ENCODE measurements around the gene TNPO2.
A peak's percentile ranks its signal among the peaks of the same experiment; 100 is the strongest.
"Not testable (repeated sequence)": the region's sequence is repeated elsewhere in the genome, so short reads cannot be mapped to it uniquely, and the experiment has no call there.

The TNPO2 gene

GRCh38 chr19:12705654-12706331, 17.9 kb downstream of the TNPO2 start:
- Histone ChIP-seq H3K27me3 (ENCODE audit: control insufficient read depth in 1 of 2, insufficient read depth in 2 of 2, low read length in 2 of 2) (no peaks in the 10 kb centered on the region), H3K9me3 (ENCODE audit: control insufficient read depth in 2 of 2, low read length in 2 of 2) (no peaks in the 10 kb centered on the region), H3K27ac (ENCODE audit: low read length) (no peak overlapping the region), H3K36me3 (ENCODE audit: control insufficient read depth in 2 of 2, insufficient read depth in 2 of 2, low read length in 2 of 2) (peaks cover 57 to 66% of the 10 kb centered on the region in 2 donors), H3K4me1 (ENCODE audit: control insufficient read depth, insufficient read depth, low read length) (no peaks in the 10 kb centered on the region), H3K4me3 (ENCODE audit: low read length in 2 of 2) (no peak overlapping the region), H3K9ac (ENCODE audit: low read length in 2 of 2) (no peak overlapping the region)

- Histone ChIP-seq H3K27ac (ENCODE audit: low read length) (no peak overlapping the region), H3K36me3 (ENCODE audit: control insufficient read depth in 2 of 2, insufficient read depth in 2 of 2, low read length in 2 of 2) (peaks cover 53 to 62% of the 10 kb centered on the region in 2 donors), H3K4me3 (ENCODE audit: low read length in 2 of 2) (no peak overlapping the region), H3K27me3 (ENCODE audit: control insufficient read depth in 1 of 2, insufficient read depth in 2 of 2, low read length in 2 of 2) (no peaks in the 10 kb centered on the region), H3K9ac (ENCODE audit: low read length in 2 of 2) (no peak overlapping the region), H3K9me3 (ENCODE audit: control insufficient read depth in 2 of 2, low read length in 2 of 2) (no peaks in the 10 kb centered on the region), H3K4me1 (ENCODE audit: control insufficient read depth, insufficient read depth, low read length) (no peaks in the 10 kb centered on the region)
Observed at GRCh38 chr19:12705169-12705568, 18.6 kb downstream of the TNPO2 start.

GRCh38 chr19:12703046-12703445, 20.7 kb downstream of the TNPO2 start:
- Histone ChIP-seq H3K36me3 (ENCODE audit: control insufficient read depth in 2 of 2, insufficient read depth in 2 of 2, low read length in 2 of 2) (peaks cover 45 to 56% of the 10 kb centered on the region in 2 donors), H3K9ac (ENCODE audit: low read length in 2 of 2) (no peak overlapping the region), H3K27ac (ENCODE audit: low read length) (no peak overlapping the region), H3K4me3 (ENCODE audit: low read length in 2 of 2) (no peak overlapping the region), H3K27me3 (ENCODE audit: control insufficient read depth in 1 of 2, insufficient read depth in 2 of 2, low read length in 2 of 2) (no peaks in the 10 kb centered on the region), H3K9me3 (ENCODE audit: control insufficient read depth in 2 of 2, low read length in 2 of 2) (no peaks in the 10 kb centered on the region), H3K4me1 (ENCODE audit: control insufficient read depth, insufficient read depth, low read length) (no peaks in the 10 kb centered on the region)

- H3K9ac ChIP-seq (ENCODE audit: low read length in 2 of 2) = no peak overlapping the region
- H3K9me3 ChIP-seq (ENCODE audit: control insufficient read depth in 2 of 2, low read length in 2 of 2) = no peaks in the 10 kb centered on the region
- peaks cover 5% of the 10 kb centered on the region for H3K4me1 ChIP-seq (ENCODE audit: control insufficient read depth, insufficient read depth, low read length)
- H3K27me3 ChIP-seq (ENCODE audit: control insufficient read depth in 1 of 2, insufficient read depth in 2 of 2, low read length in 2 of 2) = no peaks in the 10 kb centered on the region
- peaks cover 41 to 55% of the 10 kb centered on the region in 2 donors for H3K36me3 ChIP-seq (ENCODE audit: control insufficient read depth in 2 of 2, insufficient read depth in 2 of 2, low read length in 2 of 2)
- H3K4me3 ChIP-seq (ENCODE audit: low read length in 2 of 2) = no peak overlapping the region
- H3K27ac ChIP-seq (ENCODE audit: low read length) = no peak overlapping the region
Observed at GRCh38 chr19:12701596-12702282, 22.0 kb downstream of the TNPO2 start.

- Histone ChIP-seq H3K27ac (ENCODE audit: low read length) (no peak overlapping the region), H3K9me3 (ENCODE audit: control insufficient read depth in 2 of 2, low read length in 2 of 2) (no peaks in the 10 kb centered on the region), H3K9ac (ENCODE audit: low read length in 2 of 2) (no peak overlapping the region), H3K4me3 (ENCODE audit: low read length in 2 of 2) (no peak overlapping the region), H3K36me3 (ENCODE audit: control insufficient read depth in 2 of 2, insufficient read depth in 2 of 2, low read length in 2 of 2) (peaks cover 16 to 25% of the 10 kb centered on the region in 2 donors), H3K27me3 (ENCODE audit: control insufficient read depth in 1 of 2, insufficient read depth in 2 of 2, low read length in 2 of 2) (no peaks in the 10 kb centered on the region), H3K4me1 (ENCODE audit: control insufficient read depth, insufficient read depth, low read length) (peaks cover 18% of the 10 kb centered on the region)
Observed at GRCh38 chr19:12698138-12698537, 25.6 kb downstream of the TNPO2 start.

GRCh38 chr19:12697425-12697824, 26.3 kb downstream of the TNPO2 start:
- not testable (repeated sequence) for H3K27ac ChIP-seq (ENCODE audit: low read length); H3K9me3 ChIP-seq (ENCODE audit: control insufficient read depth in 2 of 2, low read length in 2 of 2); H3K9ac ChIP-seq (ENCODE audit: low read length in 2 of 2); H3K4me3 ChIP-seq (ENCODE audit: low read length in 2 of 2); H3K27me3 ChIP-seq (ENCODE audit: control insufficient read depth in 1 of 2, insufficient read depth in 2 of 2, low read length in 2 of 2)
- peaks cover 12 to 18% of the 10 kb centered on the region in 2 donors for H3K36me3 ChIP-seq (ENCODE audit: control insufficient read depth in 2 of 2, insufficient read depth in 2 of 2, low read length in 2 of 2)
- peaks cover 18% of the 10 kb centered on the region for H3K4me1 ChIP-seq (ENCODE audit: control insufficient read depth, insufficient read depth, low read length)

- H3K9ac ChIP-seq (ENCODE audit: low read length in 2 of 2) = peak within 1 kb of the TSS; percentile 92 to 93
- H3K4me1 ChIP-seq (ENCODE audit: control insufficient read depth, insufficient read depth, low read length) = peaks cover 18% of the 10 kb centered on the region
- H3K27ac ChIP-seq (ENCODE audit: low read length) = peak within 1 kb of the TSS; percentile 94
- H3K36me3 ChIP-seq (ENCODE audit: control insufficient read depth in 2 of 2, insufficient read depth in 2 of 2, low read length in 2 of 2) = peaks cover 6 to 13% of the 10 kb centered on the region in 2 donors
- peak within 1 kb of the TSS; percentile 88 to 94 for H3K4me3 ChIP-seq (ENCODE audit: low read length in 2 of 2)
- H3K9me3 ChIP-seq (ENCODE audit: control insufficient read depth in 2 of 2, low read length in 2 of 2) = no peaks in the 10 kb centered on the region
- no peaks in the 10 kb centered on the region for H3K27me3 ChIP-seq (ENCODE audit: control insufficient read depth in 1 of 2, insufficient read depth in 2 of 2, low read length in 2 of 2)
Observed at GRCh38 chr19:12696366-12697335, 27.1 kb downstream of the TNPO2 start, which contains the start of gene FBXW9. FBXW9 (minus strand) TSS chr19:12696631; CDS start chr19:12696581, 50 bp downstream.

GRCh38 chr19:12695997-12696365, 27.8 kb downstream of the TNPO2 start:
- peaks cover 18% of the 10 kb centered on the region for H3K4me1 ChIP-seq (ENCODE audit: control insufficient read depth, insufficient read depth, low read length)
- no peaks in the 10 kb centered on the region for H3K27me3 ChIP-seq (ENCODE audit: control insufficient read depth in 1 of 2, insufficient read depth in 2 of 2, low read length in 2 of 2)
- peak overlapping the region; percentile 88 to 94 for H3K4me3 ChIP-seq (ENCODE audit: low read length in 2 of 2)
- peak overlapping the region; percentile 92 to 93 for H3K9ac ChIP-seq (ENCODE audit: low read length in 2 of 2)
- H3K9me3 ChIP-seq (ENCODE audit: control insufficient read depth in 2 of 2, low read length in 2 of 2) = no peaks in the 10 kb centered on the region
- H3K36me3 ChIP-seq (ENCODE audit: control insufficient read depth in 2 of 2, insufficient read depth in 2 of 2, low read length in 2 of 2) = peaks cover 3 to 6% of the 10 kb centered on the region in 2 donors
- no peak overlapping the region for H3K27ac ChIP-seq (ENCODE audit: low read length)

- Histone ChIP-seq H3K27me3 (ENCODE audit: control insufficient read depth in 1 of 2, insufficient read depth in 2 of 2, low read length in 2 of 2) (no peaks in the 10 kb centered on the region), H3K4me3 (ENCODE audit: low read length in 2 of 2) (peak overlapping the region; percentile 88 to 94), H3K9ac (ENCODE audit: low read length in 2 of 2) (peak overlapping the region; percentile 42 to 93), H3K27ac (ENCODE audit: low read length) (no peak overlapping the region), H3K36me3 (ENCODE audit: control insufficient read depth in 2 of 2, insufficient read depth in 2 of 2, low read length in 2 of 2) (peaks cover 0 to 3% of the 10 kb centered on the region in 2 donors), H3K9me3 (ENCODE audit: control insufficient read depth in 2 of 2, low read length in 2 of 2) (no peaks in the 10 kb centered on the region), H3K4me1 (ENCODE audit: control insufficient read depth, insufficient read depth, low read length) (peaks cover 18% of the 10 kb centered on the region)
Observed at GRCh38 chr19:12695514-12695913, 28.2 kb downstream of the TNPO2 start.

GRCh38 chr19:12695096-12695495, 28.6 kb downstream of the TNPO2 start:
- Histone ChIP-seq H3K9ac (ENCODE audit: low read length in 2 of 2) (peak overlapping the region in 1 of 2 donors; percentile 93), H3K27me3 (ENCODE audit: control insufficient read depth in 1 of 2, insufficient read depth in 2 of 2, low read length in 2 of 2) (no peaks in the 10 kb centered on the region), H3K36me3 (ENCODE audit: control insufficient read depth in 2 of 2, insufficient read depth in 2 of 2, low read length in 2 of 2) (peaks cover 0 to 3% of the 10 kb centered on the region in 2 donors), H3K27ac (ENCODE audit: low read length) (no peak overlapping the region), H3K9me3 (ENCODE audit: control insufficient read depth in 2 of 2, low read length in 2 of 2) (no peaks in the 10 kb centered on the region), H3K4me3 (ENCODE audit: low read length in 2 of 2) (peak overlapping the region in 1 of 2 donors; percentile 94), H3K4me1 (ENCODE audit: control insufficient read depth, insufficient read depth, low read length) (peaks cover 18% of the 10 kb centered on the region)
